Retinal pigment epithelial cell (primary cell): ENCODE data around the gene FMN2.

Source experiments
- DNase-seq: peaks from one replicate; pipeline ENCODE4 v3.0.0-alpha.2; 2010; ENCODE audit warnings: low read depth
- H3K4me3 ChIP-seq: 2 replicates; pipeline ENCODE4 v1.5.1; 2011; ENCODE audit warnings: mild to moderate bottlenecking, low read length, control low read depth, moderate library complexity
- TF ChIP-seq, protein P1 (sequence below): conservative IDR thresholded peaks from 2 replicates; pipeline ENCODE4 v1.5.1; 2011; ENCODE audit warnings: low read depth, low read length, control low read depth, inconsistent platforms

FMN2 gene

DNA sequence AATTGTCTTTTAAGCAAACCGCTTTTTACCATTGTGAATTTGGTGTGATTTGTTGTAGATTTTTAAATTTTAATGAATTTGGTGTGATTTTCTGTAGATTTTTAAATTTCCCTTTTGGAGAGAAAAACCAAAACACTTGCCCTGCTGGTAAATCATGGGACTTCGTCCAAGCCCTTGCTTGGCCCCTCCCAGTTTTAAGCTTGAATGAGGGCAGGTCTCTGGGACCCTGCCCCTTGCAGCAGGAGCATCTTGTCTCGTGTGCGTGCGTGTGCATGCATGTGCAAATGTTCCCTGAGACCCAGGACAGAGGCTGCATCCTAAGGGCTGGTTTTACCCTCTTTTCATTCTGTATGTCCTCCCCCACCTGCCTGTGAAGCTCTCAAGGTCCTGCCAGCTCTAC, 271.6 kb downstream of the FMN2 start:
- no peak for DNase-seq
- TF ChIP-seq, protein P1, sequence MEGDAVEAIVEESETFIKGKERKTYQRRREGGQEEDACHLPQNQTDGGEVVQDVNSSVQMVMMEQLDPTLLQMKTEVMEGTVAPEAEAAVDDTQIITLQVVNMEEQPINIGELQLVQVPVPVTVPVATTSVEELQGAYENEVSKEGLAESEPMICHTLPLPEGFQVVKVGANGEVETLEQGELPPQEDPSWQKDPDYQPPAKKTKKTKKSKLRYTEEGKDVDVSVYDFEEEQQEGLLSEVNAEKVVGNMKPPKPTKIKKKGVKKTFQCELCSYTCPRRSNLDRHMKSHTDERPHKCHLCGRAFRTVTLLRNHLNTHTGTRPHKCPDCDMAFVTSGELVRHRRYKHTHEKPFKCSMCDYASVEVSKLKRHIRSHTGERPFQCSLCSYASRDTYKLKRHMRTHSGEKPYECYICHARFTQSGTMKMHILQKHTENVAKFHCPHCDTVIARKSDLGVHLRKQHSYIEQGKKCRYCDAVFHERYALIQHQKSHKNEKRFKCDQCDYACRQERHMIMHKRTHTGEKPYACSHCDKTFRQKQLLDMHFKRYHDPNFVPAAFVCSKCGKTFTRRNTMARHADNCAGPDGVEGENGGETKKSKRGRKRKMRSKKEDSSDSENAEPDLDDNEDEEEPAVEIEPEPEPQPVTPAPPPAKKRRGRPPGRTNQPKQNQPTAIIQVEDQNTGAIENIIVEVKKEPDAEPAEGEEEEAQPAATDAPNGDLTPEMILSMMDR: no peak
- no peak overlapping the region for H3K4me3 ChIP-seq

DNA sequence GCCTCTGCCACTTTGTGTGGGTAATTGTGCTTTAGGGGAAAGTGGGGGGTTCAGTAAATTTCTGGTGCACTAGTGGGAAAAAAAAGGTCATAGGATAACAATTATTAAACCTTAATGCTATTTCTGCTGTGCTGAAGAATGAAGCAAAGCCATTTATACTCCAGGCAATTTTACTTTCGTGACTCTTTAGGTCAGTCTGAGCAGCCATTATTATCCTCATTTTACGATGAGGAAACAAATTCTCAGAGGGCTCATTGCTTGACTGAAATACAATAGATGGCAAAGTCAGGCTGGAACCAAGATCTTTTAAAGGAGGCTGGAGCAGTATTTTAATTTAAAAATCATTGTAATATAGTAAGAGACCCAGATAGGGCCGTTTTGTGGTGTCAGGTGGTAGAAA, 272.2 kb downstream of the FMN2 start:
- TF ChIP-seq, protein P1: no peak
- DNase-seq: no peak
- no peak overlapping the region for H3K4me3 ChIP-seq

DNA sequence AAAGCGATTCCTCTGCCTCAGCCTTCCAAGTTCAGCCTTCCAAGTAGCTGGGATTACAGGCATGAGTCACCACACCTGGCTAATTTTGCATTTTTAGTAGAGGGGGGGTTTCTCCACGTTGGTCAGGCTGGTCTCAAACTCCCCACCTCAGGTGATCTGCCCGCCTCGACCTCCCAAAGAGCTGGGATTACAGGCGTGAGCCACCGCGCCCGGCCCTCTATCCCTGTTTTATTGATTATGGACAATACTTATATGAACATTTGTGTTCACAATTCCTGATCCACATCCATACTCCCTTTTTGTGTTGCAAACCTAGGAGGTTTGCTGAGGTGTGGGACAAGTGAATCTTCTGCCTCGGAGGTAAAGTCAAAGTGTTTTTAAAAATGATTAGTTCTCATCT, 275.0 kb downstream of the FMN2 start:
- no peak overlapping the region for H3K4me3 ChIP-seq
- TF ChIP-seq, protein P1: no peak
- DNase-seq: no peak

DNA sequence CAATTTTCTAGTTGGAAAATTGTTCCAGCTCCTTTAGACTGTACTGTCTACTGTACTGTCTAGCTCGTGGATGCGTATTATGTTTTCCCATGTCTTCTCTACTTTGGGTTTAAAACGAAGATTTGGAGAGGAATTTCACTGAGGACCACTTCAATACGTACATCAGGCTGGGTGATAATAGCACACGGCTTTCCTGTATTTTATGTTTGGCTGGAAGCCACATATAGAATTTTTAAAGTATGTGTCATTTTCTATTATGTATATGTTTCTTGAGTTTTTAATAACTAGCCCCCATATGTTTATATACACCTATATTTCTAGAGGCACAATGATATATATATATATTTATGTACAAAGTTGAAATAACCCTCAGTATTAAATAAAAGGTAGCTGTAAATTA, 293.9 kb downstream of the FMN2 start:
- no peak overlapping the region for H3K4me3 ChIP-seq
- TF ChIP-seq, protein P1: no peak
- DNase-seq: no peak

DNA sequence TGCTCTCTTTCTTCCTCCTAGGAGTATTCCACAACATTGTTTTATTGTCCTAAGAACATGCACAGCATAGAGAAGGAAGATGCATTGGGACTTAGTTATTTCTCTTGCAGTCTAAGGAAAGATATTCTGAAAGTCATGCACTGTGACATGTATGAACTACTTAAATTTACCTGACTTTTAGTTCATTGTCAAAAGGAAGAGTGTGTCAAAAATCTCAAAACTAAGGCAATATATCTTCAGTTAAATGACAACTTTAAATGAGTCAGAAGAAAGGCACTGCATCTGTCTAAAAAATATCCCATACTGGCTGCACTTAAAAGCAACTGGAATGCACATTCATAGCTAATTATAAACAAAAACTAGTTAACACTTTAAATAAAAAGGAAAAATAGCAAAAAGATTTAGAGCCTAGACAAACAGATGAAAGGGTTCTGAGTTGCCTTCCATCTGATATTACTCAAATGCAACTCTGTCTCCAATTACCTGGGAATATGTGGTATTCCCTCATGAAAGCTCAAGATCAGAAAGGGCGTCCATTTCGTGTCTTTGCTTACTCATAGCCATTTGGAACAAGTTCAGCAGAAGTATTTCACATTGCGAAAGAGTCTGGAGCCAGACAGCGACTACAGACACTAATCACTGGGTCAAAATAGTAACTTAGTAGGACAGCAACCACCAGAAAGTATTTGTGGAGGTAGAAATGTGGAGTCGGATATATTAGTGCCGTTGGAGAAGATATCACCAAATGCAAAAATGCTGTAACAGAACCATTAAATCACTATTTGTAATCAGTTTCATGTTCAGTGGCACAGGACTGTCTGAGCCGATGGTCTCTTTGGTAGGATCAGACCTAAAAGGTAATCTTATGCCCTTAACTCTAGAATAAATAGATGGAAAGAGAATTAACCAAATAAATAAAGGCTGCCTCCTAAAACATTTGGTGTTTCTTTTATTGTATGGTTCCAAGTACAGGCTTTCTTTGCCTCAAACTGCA, 294.6 kb downstream of the FMN2 start:
- no peak overlapping the region for H3K4me3 ChIP-seq
- DNase-seq: peak; percentile 83
- TF ChIP-seq, protein P1: no peak

DNA sequence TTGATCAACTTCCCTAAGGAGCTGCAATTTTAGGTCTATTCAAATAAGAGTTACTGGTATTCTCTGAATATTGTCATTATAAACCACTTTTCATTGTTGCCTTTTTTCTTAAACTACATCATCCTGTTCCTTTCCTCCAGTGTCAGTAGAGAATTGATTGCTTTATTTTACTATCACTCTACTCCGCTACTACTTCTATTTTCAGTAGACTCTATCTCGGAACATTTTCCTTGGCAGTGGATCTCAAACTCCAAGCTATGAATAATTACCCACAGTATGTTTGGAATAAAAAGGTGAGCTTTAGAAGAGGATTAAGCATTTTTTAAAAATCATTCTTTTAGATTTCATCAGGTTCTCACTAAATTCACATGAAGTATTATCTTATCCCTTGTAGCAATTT, 295.4 kb downstream of the FMN2 start:
- H3K4me3 ChIP-seq: no peak overlapping the region
- TF ChIP-seq, protein P1: no peak
- DNase-seq: no peak
